Fibroblast of the aortic adventitia (primary cell): ENCODE data around the gene FAM20A. TPM values are rescaled to one million over a fixed set of nuclear protein-coding genes. Genes with fewer than 3 reads are reported as not detected.
A peak's percentile ranks its signal among the peaks of the same experiment; 100 is the strongest.
"Not testable (repeated sequence)": the region's sequence is repeated elsewhere in the genome, so short reads cannot be mapped to it uniquely, and the experiment has no call there.

Source experiments
- DNase-seq: peaks from one replicate; pipeline ENCODE4 v3.0.0-alpha.2; 2010; ENCODE audit warnings: low read depth
- H3K4me3 ChIP-seq: 2 replicates; pipeline ENCODE4 v1.5.1; 2011; ENCODE audit warnings: low read depth, mild to moderate bottlenecking, control low read depth, low read length, moderate library complexity
- CTCF ChIP-seq: IDR thresholded peaks from 2 replicates; pipeline ENCODE4 v1.5.1; 2011; ENCODE audit warnings: mild to moderate bottlenecking, low read length, control low read depth, inconsistent platforms; ENCODE audit not compliant: insufficient read depth
- total RNA-seq: library from RNA; depleted of rRNA; stranded (reverse); fragments of >200 nt; gene quantifications from 2 replicates; pipeline ENCODE4 v1.2.3, GENCODE V29; 2012; ENCODE audit warnings: low replicate concordance

FAM20A gene
- total RNA-seq, 1 donor, result 10.5 TPM

DNA sequence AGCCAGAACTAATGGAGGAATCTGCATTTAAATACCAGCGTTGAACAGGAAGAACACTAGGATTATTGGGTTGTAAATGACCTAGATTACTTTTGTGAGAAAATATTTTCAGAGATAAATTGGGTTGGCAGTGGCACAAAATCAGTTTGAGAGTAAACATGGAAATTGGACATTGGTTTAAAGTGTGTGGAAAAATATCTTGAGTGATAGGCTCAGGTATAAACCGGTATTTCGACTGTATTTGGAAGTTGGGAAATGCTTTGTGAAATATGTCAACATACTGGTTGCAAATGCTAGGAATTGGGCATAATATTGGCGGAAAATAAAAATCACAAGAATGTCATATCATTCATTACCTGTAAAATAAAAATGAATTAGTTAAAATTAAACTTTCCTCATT, 73.9 kb downstream of the FAM20A start:
- no peak for DNase-seq
- no peak for TF ChIP-seq CTCF
- no peak overlapping the region for H3K4me3 ChIP-seq

DNA sequence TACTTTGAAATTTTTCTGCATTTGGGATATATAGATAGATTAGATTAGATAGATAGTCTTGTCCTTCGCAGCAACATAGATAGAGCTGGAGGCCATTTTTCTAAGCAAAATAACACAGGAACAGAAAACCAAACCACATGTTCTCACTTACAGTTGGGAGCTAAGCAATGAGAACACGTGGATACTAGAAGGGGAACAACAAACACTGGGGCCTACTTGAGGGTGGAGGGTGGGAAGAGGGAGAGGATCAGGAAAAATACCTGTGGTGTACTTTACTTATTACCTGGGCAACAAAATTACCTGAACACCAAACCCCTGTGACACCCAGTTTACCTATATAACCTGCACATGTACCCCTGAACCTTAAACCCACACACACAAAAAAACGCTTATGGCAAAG, 74.6 kb downstream of the FAM20A start:
- no peak overlapping the region for H3K4me3 ChIP-seq
- no peak for TF ChIP-seq CTCF
- DNase-seq, result no peak

- TF ChIP-seq CTCF, result no peak
- H3K4me3 ChIP-seq, result no peak overlapping the region
- peak; percentile 47 for DNase-seq
Measured at GRCh38 chr17:68522266-68522665, 78.9 kb downstream of the FAM20A start.

DNA sequence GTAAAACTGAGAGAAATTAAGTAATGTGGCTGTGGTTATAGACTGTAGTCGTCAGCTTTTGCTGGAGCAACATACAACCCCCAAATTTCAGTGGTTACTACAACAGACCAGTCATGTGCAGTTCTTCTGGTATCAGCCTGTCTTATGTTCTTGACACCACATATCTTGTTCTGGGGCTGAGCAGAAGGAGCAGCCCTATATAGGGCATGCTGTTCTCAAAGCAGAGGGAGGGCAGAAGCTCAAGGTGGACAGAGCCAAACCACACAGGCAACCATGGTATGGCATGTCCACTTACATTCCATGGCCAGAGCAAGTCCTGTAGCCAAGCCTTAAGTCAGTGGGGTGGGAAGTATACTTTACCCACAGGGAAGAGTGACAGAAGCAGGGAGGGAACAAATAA, 81.3 kb downstream of the FAM20A start:
- no peak overlapping the region for H3K4me3 ChIP-seq
- DNase-seq, result peak; percentile 40
- TF ChIP-seq CTCF, result no peak

- H3K4me3 ChIP-seq, DNase-seq: not testable (repeated sequence)
Measured at GRCh38 chr17:68519051-68519450, 82.1 kb downstream of the FAM20A start.

DNA sequence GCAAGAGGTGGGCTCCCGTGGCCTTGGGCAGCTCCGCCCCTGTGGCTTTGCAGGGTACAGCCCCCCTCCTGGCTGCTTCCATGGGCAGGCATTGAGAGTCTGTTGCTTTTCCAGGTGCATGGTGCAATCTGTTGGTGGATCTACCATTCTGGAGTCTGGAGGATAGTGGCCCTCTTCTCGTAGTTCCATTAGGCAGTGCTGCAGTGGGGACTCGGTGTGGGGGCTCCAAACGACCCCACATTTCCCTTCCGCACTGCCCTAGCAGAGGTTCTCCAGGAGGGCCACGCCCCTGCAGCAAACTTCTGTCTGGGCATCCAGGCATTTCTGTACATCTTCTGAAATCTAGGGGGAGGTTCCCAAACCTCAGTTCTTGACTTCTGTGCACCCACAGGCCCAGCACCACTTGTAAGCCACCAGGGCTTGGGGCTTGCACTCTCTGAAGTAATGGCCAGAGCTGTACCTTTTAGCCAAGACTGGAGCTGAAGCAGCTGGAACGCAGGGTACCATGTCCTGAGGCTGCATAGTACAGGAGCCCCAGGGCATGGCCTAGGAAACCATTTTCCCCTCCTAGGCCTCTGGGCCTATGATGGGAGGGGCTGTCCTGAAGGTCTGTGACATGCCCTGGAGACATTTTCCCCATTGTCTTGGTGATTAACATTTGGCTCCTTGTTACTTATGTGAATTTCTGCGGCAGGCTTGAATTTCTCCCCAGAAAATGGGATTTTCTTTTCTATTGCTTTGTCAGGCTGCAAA, 82.9 kb downstream of the FAM20A start:
- no peak for DNase-seq
- no peak overlapping the region for H3K4me3 ChIP-seq
- TF ChIP-seq CTCF, result no peak

GRCh38 chr17:68517605-68518004, 83.6 kb downstream of the FAM20A start:
- not testable (repeated sequence) for DNase-seq, H3K4me3 ChIP-seq

DNA sequence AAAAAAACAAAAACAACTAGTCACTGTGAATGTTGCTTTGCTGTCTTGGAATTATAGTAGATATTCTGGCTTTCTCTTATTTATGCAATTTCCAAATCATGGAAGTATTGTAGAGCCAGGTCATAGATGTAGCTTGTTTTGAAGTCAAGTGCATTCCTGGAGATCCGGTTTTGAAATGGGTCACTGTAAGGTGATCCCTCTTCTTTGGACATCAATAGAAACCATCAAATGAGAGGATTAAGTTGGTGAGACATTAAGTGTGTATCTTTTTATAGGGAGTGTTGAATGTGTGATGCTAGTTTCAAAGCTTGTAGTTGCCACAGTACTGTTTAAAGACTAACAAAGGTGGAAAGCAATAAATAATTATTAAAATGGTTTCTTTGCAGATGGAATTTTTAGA, 84.4 kb downstream of the FAM20A start:
- no peak overlapping the region for H3K4me3 ChIP-seq
- TF ChIP-seq CTCF, result no peak
- DNase-seq, result peak; percentile 21
